HG02678 (cell line): ENCODE results near the gene DEFB131A.
"Not testable (repeated sequence)": the region's sequence is repeated elsewhere in the genome, so short reads cannot be mapped to it uniquely, and the experiment has no call there.

ENCODE experiments used
- ATAC-seq: cut with Tn5 transposase; IDR thresholded peaks from one replicate; pipeline ENCODE4 v1.9.1; 2021; ENCODE audit warnings: mild to moderate bottlenecking, moderate library complexity; ENCODE audit not compliant: unreplicated experiment

DEFB131A gene

GRCh38 chr4:9494256-9495035 is 50.2 kb downstream of the DEFB131A start:
- not testable (repeated sequence) for ATAC-seq

DNA sequence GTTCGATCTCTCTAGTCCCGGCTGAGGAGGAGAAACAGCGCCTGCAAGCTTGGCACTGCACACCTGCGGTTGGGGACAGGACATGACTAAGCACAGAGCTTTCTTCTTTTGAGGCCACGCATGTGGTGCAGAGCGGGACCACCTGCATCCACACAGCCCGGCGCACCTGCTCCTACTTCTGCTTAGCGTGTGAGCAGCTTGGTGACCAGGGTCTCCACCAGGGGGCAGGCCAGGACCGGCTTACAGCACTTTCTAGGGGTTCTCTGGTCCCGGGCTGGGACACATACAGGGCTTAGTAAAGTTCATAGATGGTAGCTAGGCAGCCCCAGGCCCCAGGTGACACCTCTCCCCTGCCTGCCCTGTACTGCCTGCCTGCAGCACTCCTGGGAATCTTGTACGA is 51.2 kb downstream of the DEFB131A start:
- not testable (repeated sequence) for ATAC-seq

DNA sequence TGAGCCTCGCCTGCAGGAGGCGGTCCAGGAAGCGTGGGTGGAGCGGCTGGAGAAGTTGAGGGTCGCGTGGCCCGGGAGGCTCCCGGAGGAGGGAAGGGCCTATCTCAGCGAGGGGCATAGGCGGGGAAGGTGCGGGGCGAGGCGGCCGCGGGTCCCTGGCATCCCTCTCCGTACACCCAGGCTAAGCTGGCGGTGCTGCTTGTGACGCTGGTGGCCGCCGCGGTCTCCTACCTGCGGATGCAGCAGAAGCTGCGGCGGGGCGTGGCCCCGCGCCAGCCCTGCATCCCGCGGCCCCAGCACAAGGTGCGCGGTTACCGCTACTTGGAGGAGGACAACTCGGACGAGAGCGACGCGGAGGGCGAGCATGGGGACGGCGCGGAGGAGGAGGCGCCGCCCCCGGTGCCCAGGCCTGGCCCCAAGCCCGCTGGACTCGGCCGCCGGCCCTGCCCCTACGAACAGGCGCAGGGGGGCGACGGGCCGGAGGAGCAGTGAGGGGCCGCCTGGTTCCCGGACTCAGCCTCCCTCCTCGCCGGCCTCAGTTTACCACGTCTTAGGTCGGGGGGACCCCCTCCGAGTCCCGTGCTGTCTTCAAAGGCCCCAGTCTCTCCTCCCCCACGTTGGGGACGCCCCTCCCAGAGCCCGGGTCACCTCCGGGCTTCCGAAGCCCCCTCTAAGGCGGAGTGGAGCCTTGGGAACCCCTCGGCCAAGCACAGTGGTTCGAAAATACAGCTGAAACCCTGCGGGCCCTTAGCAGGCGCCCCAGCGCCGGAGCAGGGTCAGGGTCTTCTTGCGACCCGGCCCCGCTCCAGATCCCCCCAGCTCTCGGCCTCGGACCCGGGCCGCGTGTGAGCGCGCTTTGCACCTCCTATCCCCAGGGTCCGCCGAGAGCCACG is 53.6 kb downstream of the DEFB131A start:
- not testable (repeated sequence) for ATAC-seq

GRCh38 chr4:9498468-9499040 is 54.3 kb downstream of the DEFB131A start:
- not testable (repeated sequence) for ATAC-seq

- not testable (repeated sequence) for ATAC-seq
Measured at GRCh38 chr4:9499974-9500487, 55.8 kb downstream of the DEFB131A start.
